HepG2 (cell line): ENCODE data around the gene RREB1. TPM values are rescaled to one million over a fixed set of nuclear protein-coding genes. Genes with fewer than 3 reads are reported as not detected.

Experiments used
- EED ChIP-seq: sonication (generic); formaldehyde crosslinking; IDR thresholded peaks from 2 replicates; pipeline ENCODE4 v1.5.0; 2020; ENCODE audit warnings: mild to moderate bottlenecking, missing genetic modification reagents
- JUNB ChIP-seq: sonication (generic); formaldehyde crosslinking; IDR thresholded peaks from 2 replicates; pipeline ENCODE4 v1.8.0; 2022; ENCODE audit warnings: missing genetic modification reagents, mild to moderate bottlenecking, borderline replicate concordance
- KLF11 ChIP-seq: IDR thresholded peaks from 2 replicates; pipeline ENCODE4 v1.6.1; 2016; ENCODE audit warnings: missing compliant biosample characterization
- PRDM15 ChIP-seq: sonication (generic); formaldehyde crosslinking; IDR thresholded peaks from 2 replicates; pipeline ENCODE4 v1.4.0; 2020; ENCODE audit warnings: missing genetic modification reagents
- polyA plus RNA-seq, 8 experiments: library from polyadenylated mRNA; depleted of rRNA in 3 of 8; stranded (reverse) in 7 of 8; unstranded in 1 of 8; fragments of >200 nt; fragmentation: Illumina TruSeq in 4 of 8; extraction: Trizol in 4 of 8; gene quantifications; 2 replicates each; pipeline versions ENCODE4 v1.2.1 to v1.2.3, GENCODE V29; 2011 to 2016; ENCODE audit warnings: low read depth in 4 of 8, missing spikeins in 1 of 8, mixed read lengths in 1 of 8; ENCODE audit not compliant: insufficient read depth in 1 of 8
- total RNA-seq, 5 experiments: library from RNA; depleted of rRNA; stranded (reverse); fragments of >200 nt; fragmentation: Illumina TruSeq; extraction: Trizol; gene quantifications; 2 replicates each; pipeline ENCODE4 v1.2.3, GENCODE V29; 2016; ENCODE audit warnings: low read depth in 1 of 5
- TF ChIP-seq, protein P1 (sequence below): sonication (generic); formaldehyde crosslinking; IDR thresholded peaks from 2 replicates; pipeline ENCODE4 v1.4.0; 2020; ENCODE audit warnings: missing genetic modification reagents, low read depth, mild to moderate bottlenecking, borderline replicate concordance
- TF ChIP-seq, protein P2 (sequence below), 2 experiments: IDR thresholded peaks; 2 replicates each; pipeline ENCODE4 v1.6.1; 2011 to 2012; ENCODE audit warnings: low read length in 2 of 2, borderline replicate concordance in 1 of 2, low read depth in 1 of 2, mild to moderate bottlenecking in 1 of 2, moderate library complexity in 1 of 2

The RREB1 gene
- total and polyA plus RNA-seq, 2 of the 13 experiments (the other 11 are each of a cell fraction or from before 2014, with no cell fraction given): 6.1 to 23.2 TPM

DNA sequence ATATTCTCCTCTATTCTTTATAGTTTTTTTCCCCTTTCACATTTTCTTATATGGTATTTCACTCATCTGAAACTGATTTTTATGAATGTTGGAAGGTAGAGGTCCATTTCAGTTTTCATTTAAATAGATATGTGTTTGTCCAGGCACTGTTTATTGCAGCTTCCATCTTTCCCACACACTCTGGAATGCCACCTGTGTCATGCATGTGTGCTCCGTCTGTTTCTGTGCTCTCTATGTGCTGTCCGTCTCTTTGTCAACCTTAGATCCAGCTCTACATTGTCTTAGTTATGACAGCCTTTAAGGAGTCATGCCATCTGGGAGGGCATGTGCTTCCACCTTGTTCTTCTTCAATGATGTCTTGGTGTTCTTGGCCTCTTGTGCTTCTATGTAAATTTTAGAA is 36.4 kb upstream of the RREB1 start (continued):
- TF ChIP-seq, protein P1, sequence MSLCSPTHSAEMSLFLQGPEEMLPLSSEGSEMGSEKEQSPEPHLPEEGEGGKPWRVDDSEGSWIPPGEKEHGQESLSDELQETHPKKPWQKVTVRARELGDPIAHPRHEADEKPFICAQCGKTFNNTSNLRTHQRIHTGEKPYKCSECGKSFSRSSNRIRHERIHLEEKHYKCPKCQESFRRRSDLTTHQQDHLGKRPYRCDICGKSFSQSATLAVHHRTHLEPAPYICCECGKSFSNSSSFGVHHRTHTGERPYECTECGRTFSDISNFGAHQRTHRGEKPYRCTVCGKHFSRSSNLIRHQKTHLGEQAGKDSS: no peak
- TF ChIP-seq KLF11 (CRISPR knock-in tag) (no peak), JUNB (CRISPR knock-in tag) (no peak), EED (CRISPR knock-in tag) (no peak), PRDM15 (no peak)
- TF ChIP-seq, protein P2, sequence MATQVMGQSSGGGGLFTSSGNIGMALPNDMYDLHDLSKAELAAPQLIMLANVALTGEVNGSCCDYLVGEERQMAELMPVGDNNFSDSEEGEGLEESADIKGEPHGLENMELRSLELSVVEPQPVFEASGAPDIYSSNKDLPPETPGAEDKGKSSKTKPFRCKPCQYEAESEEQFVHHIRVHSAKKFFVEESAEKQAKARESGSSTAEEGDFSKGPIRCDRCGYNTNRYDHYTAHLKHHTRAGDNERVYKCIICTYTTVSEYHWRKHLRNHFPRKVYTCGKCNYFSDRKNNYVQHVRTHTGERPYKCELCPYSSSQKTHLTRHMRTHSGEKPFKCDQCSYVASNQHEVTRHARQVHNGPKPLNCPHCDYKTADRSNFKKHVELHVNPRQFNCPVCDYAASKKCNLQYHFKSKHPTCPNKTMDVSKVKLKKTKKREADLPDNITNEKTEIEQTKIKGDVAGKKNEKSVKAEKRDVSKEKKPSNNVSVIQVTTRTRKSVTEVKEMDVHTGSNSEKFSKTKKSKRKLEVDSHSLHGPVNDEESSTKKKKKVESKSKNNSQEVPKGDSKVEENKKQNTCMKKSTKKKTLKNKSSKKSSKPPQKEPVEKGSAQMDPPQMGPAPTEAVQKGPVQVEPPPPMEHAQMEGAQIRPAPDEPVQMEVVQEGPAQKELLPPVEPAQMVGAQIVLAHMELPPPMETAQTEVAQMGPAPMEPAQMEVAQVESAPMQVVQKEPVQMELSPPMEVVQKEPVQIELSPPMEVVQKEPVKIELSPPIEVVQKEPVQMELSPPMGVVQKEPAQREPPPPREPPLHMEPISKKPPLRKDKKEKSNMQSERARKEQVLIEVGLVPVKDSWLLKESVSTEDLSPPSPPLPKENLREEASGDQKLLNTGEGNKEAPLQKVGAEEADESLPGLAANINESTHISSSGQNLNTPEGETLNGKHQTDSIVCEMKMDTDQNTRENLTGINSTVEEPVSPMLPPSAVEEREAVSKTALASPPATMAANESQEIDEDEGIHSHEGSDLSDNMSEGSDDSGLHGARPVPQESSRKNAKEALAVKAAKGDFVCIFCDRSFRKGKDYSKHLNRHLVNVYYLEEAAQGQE (IDR thresholded peaks at IDR 0.05; ENCODE audit: borderline replicate concordance in 1 of 2, low read depth in 1 of 2, low read length in 2 of 2): no peak
